ENCODE data around the gene RXRB.

- TF ChIP-seq POLR2A (IDR thresholded peaks at IDR 0.05) = no peak
- no peak for TF ChIP-seq POLR2AphosphoS5 (IDR thresholded peaks at IDR 0.05; ENCODE audit: insufficient read depth in 1 of 2, low read depth in 1 of 2)
Observed at GRCh38 chr6:33163540-33163939, 36.9 kb downstream of the RXRB start.
